CD14-positive monocyte (primary cell): Measurements from ENCODE around the gene TRPM2. TPM values are rescaled to one million over a fixed set of nuclear protein-coding genes. Genes with fewer than 3 reads are reported as not detected.

ENCODE experiments used
- DNase-seq, 3 donors: peaks; one replicate each; pipeline ENCODE4 v3.0.0-alpha.2; 2011 to 2022
- H2AFZ ChIP-seq: 2 replicates; pipeline ENCODE4 v1.6.0; 2012; ENCODE audit warnings: mild to moderate bottlenecking, low read depth, low read length, inconsistent platforms; ENCODE audit not compliant: insufficient read depth, poor library complexity, severe bottlenecking
- H3K27ac ChIP-seq, 2 donors: 1 replicate in 1 of 2; 2 replicates in 1 of 2; pipeline ENCODE4 v1.5.1; 2012 to 2013; ENCODE audit warnings: low read length in 2 of 2, control low read depth in 1 of 2, inconsistent platforms in 1 of 2, low read depth in 1 of 2, mild to moderate bottlenecking in 1 of 2
- H3K27me3 ChIP-seq, 2 donors: one replicate each; pipeline versions ENCODE4 v1.6.0 to v1.6.1; 2011 to 2013; ENCODE audit warnings: low read length in 2 of 2; ENCODE audit not compliant: control insufficient read depth in 2 of 2, insufficient read depth in 2 of 2
- H3K36me3 ChIP-seq, 2 donors: replicated peaks in 1 of 2; 1 replicate in 1 of 2; 2 replicates in 1 of 2; pipeline versions ENCODE4 v1.5.1 to v1.6.1; 2012 to 2013; ENCODE audit warnings: low read length in 2 of 2, control low read depth in 1 of 2, inconsistent platforms in 1 of 2, mild to moderate bottlenecking in 1 of 2; ENCODE audit not compliant: insufficient read depth in 2 of 2, control insufficient read depth in 1 of 2
- H3K4me1 ChIP-seq, 2 donors: 1 replicate in 1 of 2; 2 replicates in 1 of 2; pipeline versions ENCODE4 v1.5.1 to v1.6.1; 2012 to 2013; ENCODE audit warnings: low read length in 2 of 2, control low read depth in 1 of 2, inconsistent platforms in 1 of 2, mild to moderate bottlenecking in 1 of 2, moderate library complexity in 1 of 2; ENCODE audit not compliant: insufficient read depth in 2 of 2, control insufficient read depth in 1 of 2
- H3K4me2 ChIP-seq: replicated peaks from 2 replicates; pipeline ENCODE3; 2012; ENCODE audit warnings: low read length, moderate library complexity, mild to moderate bottlenecking; ENCODE audit not compliant: poor library complexity, severe bottlenecking; ENCODE audit errors: extremely low read depth
- H3K4me3 ChIP-seq, 3 experiments: fragments of 200-600 bp in 1 of 3; sonication (generic) in 1 of 3; replicated peaks in 1 of 3; 1 replicate in 2 of 3; 2 replicates in 1 of 3; pipeline ENCODE4 v1.5.1; 2011 to 2013; ENCODE audit warnings: low read length in 3 of 3, mild to moderate bottlenecking in 3 of 3, control low read depth in 2 of 3, low read depth in 2 of 3, inconsistent platforms in 1 of 3, moderate library complexity in 1 of 3
- H3K79me2 ChIP-seq: 2 replicates; pipeline ENCODE4 v1.6.0; 2012; ENCODE audit warnings: mild to moderate bottlenecking, control low read depth, inconsistent platforms, low read length, moderate library complexity; ENCODE audit not compliant: insufficient read depth
- H3K9ac ChIP-seq: 2 replicates; pipeline ENCODE4 v1.6.0; 2017; ENCODE audit warnings: low read length, mild to moderate bottlenecking; ENCODE audit not compliant: insufficient read depth, poor library complexity, severe bottlenecking
- H3K9me3 ChIP-seq, 2 donors: replicated peaks in 1 of 2; 1 replicate in 1 of 2; 2 replicates in 1 of 2; pipeline versions ENCODE4 v1.5.1 to v1.6.1; 2012 to 2013; ENCODE audit warnings: low read length in 2 of 2, control low read depth in 1 of 2; ENCODE audit not compliant: control insufficient read depth in 1 of 2, insufficient read depth in 1 of 2
- H4K20me1 ChIP-seq: 2 replicates; pipeline ENCODE4 v1.6.0; 2012; ENCODE audit warnings: mild to moderate bottlenecking, low read length, control low read depth, moderate library complexity; ENCODE audit not compliant: insufficient read depth
- H3K27ac Mint-ChIP-seq, 7 donors: one replicate each; pipeline ENCODE4 v1.8.0; 2020; ENCODE audit warnings: mild to moderate bottlenecking in 7 of 7, mixed read lengths in 7 of 7, moderate library complexity in 6 of 7, inconsistent platforms in 2 of 7
- H3K27me3 Mint-ChIP-seq, 3 donors: one replicate each; pipeline ENCODE4 v1.8.0; 2021 to 2022; ENCODE audit warnings: low read depth in 3 of 3, mild to moderate bottlenecking in 3 of 3, mixed read lengths in 3 of 3, moderate library complexity in 3 of 3, inconsistent platforms in 1 of 3
- H3K36me3 Mint-ChIP-seq, 2 donors: one replicate each; pipeline ENCODE4 v1.8.0; 2020; ENCODE audit warnings: mixed read lengths in 2 of 2, inconsistent platforms in 1 of 2, mild to moderate bottlenecking in 1 of 2
- H3K4me1 Mint-ChIP-seq: one replicate; pipeline ENCODE4 v1.8.0; 2020; ENCODE audit warnings: mild to moderate bottlenecking, mixed read lengths
- H3K4me3 Mint-ChIP-seq, 2 donors: one replicate each; pipeline ENCODE4 v1.8.0; 2020; ENCODE audit warnings: mild to moderate bottlenecking in 2 of 2, mixed read lengths in 2 of 2, moderate library complexity in 1 of 2
- H3K9me3 Mint-ChIP-seq, 7 donors: one replicate each; pipeline ENCODE4 v1.8.0; 2020 to 2022; ENCODE audit warnings: mixed read lengths in 7 of 7, mild to moderate bottlenecking in 6 of 7, moderate library complexity in 6 of 7, inconsistent platforms in 2 of 7
- CTCF ChIP-seq: fragments of 200-600 bp; IDR thresholded peaks from one replicate; pipeline ENCODE4 v1.8.0; 2022; ENCODE audit warnings: antibody characterized with exemption, mild to moderate bottlenecking
- WGBS: methylation state at CpG from one replicate; pipeline ENCODE4 v1.1.5; 2013; ENCODE audit warnings: missing lambda C conversion rate; ENCODE audit not compliant: insufficient coverage; 5-methylcytosine and 5-hydroxymethylcytosine counted together
- intact Hi-C, 2 donors: fragments of 100-400 bp; cut with micrococcal nuclease; formaldehyde crosslinking; loops; one replicate each; pipeline versions ENCODE4 v1.15.0 to v1.15.1; 2023
- polyA plus RNA-seq, 3 donors: library from polyadenylated mRNA; depleted of rRNA in 1 of 3; unstranded in 2 of 3; stranded (reverse) in 1 of 3; fragments of 300-500 nt in 2 of 3; fragments of >200 nt in 1 of 3; fragmentation: Illumina TruSeq in 2 of 3; gene quantifications; 1 replicate in 2 of 3; 2 replicates in 1 of 3; pipeline ENCODE4 v1.2.3, GENCODE V29; 2012 to 2021

The TRPM2 gene
- polyA plus RNA-seq, 3 donors = 7.6 to 21.6 (median 12.2) TPM

- Mint-ChIP-seq H3K27me3 (no peaks in the 10 kb centered on the region), H3K36me3 (peaks cover 31 to 81% of the 10 kb centered on the region in 2 donors), H3K9me3 (no peaks in the 10 kb centered on the region), H3K4me3 (no peak overlapping the region), H3K4me1 (no peaks in the 10 kb centered on the region), H3K27ac (no peak overlapping the region)
- no peak for DNase-seq
- Histone ChIP-seq H3K79me2 (no peaks in the 10 kb centered on the region), H3K9ac (no peak overlapping the region), H3K27ac (no peak overlapping the region), H3K9me3 (no peaks in the 10 kb centered on the region), H2AFZ (no peak overlapping the region), H3K27me3 (no peaks in the 10 kb centered on the region), H3K4me1 (no peaks in the 10 kb centered on the region), H3K4me2 (no peak overlapping the region), H3K36me3 (peaks cover 92 to 95% of the 10 kb centered on the region in 2 donors), H4K20me1 (peaks cover 32% of the 10 kb centered on the region), H3K4me3 (no peak overlapping the region)
- WGBS = 97% methylated on average over 22 of the region's 22 CpGs
- intact Hi-C loops = no loop called here
- TF ChIP-seq CTCF = no peak
Observed at GRCh38 chr21:44317871-44318270, 35.5 kb upstream of the TRPM2 start.

GRCh38 chr21:44318489-44319285, 34.7 kb upstream of the TRPM2 start:
- Histone ChIP-seq H3K79me2 (no peaks in the 10 kb centered on the region), H4K20me1 (peaks cover 31% of the 10 kb centered on the region), H3K27ac (no peak overlapping the region), H3K9me3 (no peaks in the 10 kb centered on the region), H3K27me3 (no peaks in the 10 kb centered on the region), H3K4me2 (no peak overlapping the region), H3K36me3 (peaks cover 90 to 95% of the 10 kb centered on the region in 2 donors), H3K4me1 (no peaks in the 10 kb centered on the region), H2AFZ (no peak overlapping the region), H3K9ac (no peak overlapping the region), H3K4me3 (no peak overlapping the region)
- intact Hi-C loops = no loop called here
- H3K27me3 Mint-ChIP-seq = no peaks in the 10 kb centered on the region
- H3K4me1 Mint-ChIP-seq = no peaks in the 10 kb centered on the region
- DNase-seq = no peak
- peaks cover 34 to 80% of the 10 kb centered on the region in 2 donors for H3K36me3 Mint-ChIP-seq
- H3K4me3 Mint-ChIP-seq = no peak overlapping the region
- 97% methylated on average over 19 of the region's 25 CpGs for WGBS
- no peaks in the 10 kb centered on the region for H3K9me3 Mint-ChIP-seq
- H3K27ac Mint-ChIP-seq = no peak overlapping the region
- TF ChIP-seq CTCF = no peak
